Coronary artery (tissue), 2 donors: Measurements from ENCODE around the gene PROC.
"Not testable (repeated sequence)": the region's sequence is repeated elsewhere in the genome, so short reads cannot be mapped to it uniquely, and the experiment has no call there.

Experiments used
- DNase-seq: peaks from one replicate; pipeline ENCODE4 v3.0.0-alpha.2; 2017; ENCODE audit warnings: low spot score
- H3K27ac ChIP-seq, 2 donors: fragments of 200-600 bp; sonication (generic); one replicate each; pipeline ENCODE4 v1.5.1; 2016 to 2019
- H3K4me3 ChIP-seq: fragments of 200-600 bp; sonication (generic); 2 replicates; pipeline ENCODE4 v1.5.1; 2016; ENCODE audit warnings: mild to moderate bottlenecking, moderate library complexity
- CTCF ChIP-seq: fragments of 200-600 bp; sonication (generic); IDR thresholded peaks from one replicate; pipeline ENCODE4 v1.5.1; 2019; ENCODE audit warnings: antibody characterized with exemption

PROC gene

DNA sequence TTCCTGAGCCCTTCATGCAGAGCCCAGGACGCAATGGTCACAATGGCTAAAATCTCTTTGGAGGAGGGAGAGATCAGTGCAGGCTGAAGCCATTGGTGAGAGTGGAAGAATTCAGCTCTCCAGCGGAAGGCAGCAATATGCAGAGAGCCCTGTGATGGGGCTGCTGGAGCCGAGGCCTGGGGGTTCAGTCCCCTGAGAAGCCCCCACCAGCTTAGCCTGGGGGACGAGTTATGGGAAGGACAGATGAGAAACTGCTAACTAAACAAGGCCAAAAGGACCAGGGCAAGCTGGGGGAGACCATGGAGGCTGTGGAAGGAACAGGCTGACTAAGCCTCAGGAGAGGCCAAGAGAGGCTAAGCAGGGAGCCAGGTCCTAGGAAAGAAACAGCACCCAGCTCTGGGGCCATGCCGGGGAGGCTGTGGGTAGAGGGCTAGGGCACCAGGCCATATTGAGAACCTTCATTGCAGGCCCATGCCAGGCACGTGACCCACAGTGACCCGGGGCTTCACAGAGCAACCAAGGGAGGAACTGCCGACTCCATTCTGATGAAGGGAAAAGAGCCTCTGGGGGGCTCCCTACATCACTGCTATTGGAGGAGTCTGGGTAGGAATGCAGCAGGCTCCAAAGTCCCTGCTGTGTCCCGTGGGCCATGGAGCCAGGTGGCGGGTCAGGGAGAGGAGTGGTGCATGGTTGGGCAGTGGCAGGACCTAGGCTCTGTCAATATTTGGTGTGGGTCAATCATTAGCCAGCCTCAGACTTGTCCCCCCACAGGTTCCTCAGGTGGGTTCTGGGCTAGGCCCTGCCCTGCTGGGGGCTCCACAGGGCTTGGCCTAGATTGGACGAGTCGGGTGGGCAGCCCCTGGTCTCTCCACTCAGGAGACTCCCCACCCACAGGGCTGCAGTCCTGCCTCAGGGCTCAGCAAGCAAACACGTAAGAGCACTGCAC lies 19.8 kb downstream of the PROC start:
- no peak for DNase-seq
- no peak for TF ChIP-seq CTCF
- no peak overlapping the region for H3K4me3 ChIP-seq
- no peak overlapping the region for H3K27ac ChIP-seq

GRCh38 chr2:127439343-127439742 lies 21.1 kb downstream of the PROC start:
- no peak overlapping the region for H3K4me3 ChIP-seq
- TF ChIP-seq CTCF, result no peak
- DNase-seq, result no peak
- H3K27ac ChIP-seq, result no peak overlapping the region

- Histone ChIP-seq H3K27ac (no peak overlapping the region), H3K4me3 (no peak overlapping the region)
- no peak for DNase-seq
- no peak for TF ChIP-seq CTCF
Measured at GRCh38 chr2:127448526-127448925, 30.3 kb downstream of the PROC start.

DNA sequence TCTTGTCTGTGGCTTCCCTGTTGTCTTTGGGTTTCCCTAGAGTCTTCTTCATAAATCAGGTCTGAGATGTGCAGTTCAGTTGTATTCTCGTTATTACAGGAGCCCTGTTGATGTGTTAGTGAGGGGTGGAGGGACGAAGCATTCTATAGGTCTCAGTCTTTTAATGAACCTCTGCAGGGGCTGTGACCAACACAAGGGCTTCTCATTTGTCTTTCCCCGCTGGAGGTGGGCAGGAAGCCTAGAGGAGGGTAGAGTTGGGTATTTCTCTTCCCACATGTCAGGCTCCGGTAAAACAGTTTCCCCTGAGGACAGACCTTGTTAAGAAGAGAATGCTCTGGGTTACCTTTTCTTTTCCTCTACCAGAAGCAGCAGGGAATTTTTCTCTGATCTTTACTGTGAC lies 31.2 kb downstream of the PROC start:
- H3K27ac ChIP-seq, result no peak overlapping the region
- no peak overlapping the region for H3K4me3 ChIP-seq
- no peak for DNase-seq
- no peak for TF ChIP-seq CTCF

GRCh38 chr2:127449898-127450297 lies 31.7 kb downstream of the PROC start:
- Histone ChIP-seq H3K27ac (no peak overlapping the region), H3K4me3 (no peak overlapping the region)
- no peak for DNase-seq
- TF ChIP-seq CTCF, result no peak

- H3K4me3 ChIP-seq, result no peak overlapping the region
- DNase-seq, result no peak
- no peak for TF ChIP-seq CTCF
- H3K27ac ChIP-seq, result no peak overlapping the region
Measured at GRCh38 chr2:127451981-127452380, 33.8 kb downstream of the PROC start.

DNA sequence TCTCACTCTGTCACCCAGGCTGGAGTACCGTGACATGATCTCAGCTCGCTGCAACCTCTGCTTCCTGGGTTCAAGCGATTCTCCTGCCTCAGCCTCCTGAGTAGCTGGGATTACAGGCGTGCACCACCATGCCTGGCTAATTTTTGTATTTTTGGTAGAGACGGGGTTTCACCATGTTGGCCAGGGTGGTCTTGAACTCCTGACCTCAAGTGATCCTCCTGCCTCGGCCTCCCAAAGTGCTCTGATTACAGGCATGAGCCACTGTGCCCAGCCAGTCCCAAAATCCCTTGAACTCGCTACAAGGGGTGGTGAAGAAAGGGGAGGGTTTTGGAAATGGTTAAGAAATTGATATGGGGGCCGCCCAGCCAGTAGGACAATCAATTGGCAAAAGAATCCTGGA lies 34.2 kb downstream of the PROC start:
- DNase-seq, H3K27ac ChIP-seq, H3K4me3 ChIP-seq: not testable (repeated sequence)
